SU-DHL-6 (cell line): Measurements from ENCODE around the gene NME9.

Source experiments
- H2AFZ ChIP-seq: fragments of 200-600 bp; sonication (generic); 2 replicates; pipeline ENCODE4 v1.6.1; 2014; ENCODE audit warnings: low read depth, mild to moderate bottlenecking, moderate library complexity, mixed read lengths, antibody characterized with exemption, low read length; ENCODE audit not compliant: severe bottlenecking
- H3F3A ChIP-seq: fragments of 200-600 bp; shearing (Covaris generic); 2 replicates; pipeline ENCODE4 v1.6.0; 2016; ENCODE audit warnings: antibody characterized with exemption, mild to moderate bottlenecking; ENCODE audit not compliant: insufficient read depth
- H3K27ac ChIP-seq: fragments of 200-600 bp; sonication (generic); 2 replicates; pipeline ENCODE4 v1.5.1; 2016; ENCODE audit warnings: low read depth, mild to moderate bottlenecking, low read length, moderate library complexity, mixed read lengths
- H3K27me3 ChIP-seq: fragments of 200-600 bp; sonication (generic), shearing (Covaris generic); 2 replicates; pipeline ENCODE4 v1.6.0; 2014; ENCODE audit warnings: mild to moderate bottlenecking, low read length
- H3K36me3 ChIP-seq: fragments of 200-600 bp; sonication (generic); 2 replicates; pipeline ENCODE4 v1.6.1; 2014; ENCODE audit warnings: mild to moderate bottlenecking, low read length, mixed read lengths
- H3K4me2 ChIP-seq: fragments of 300-600, 200-600 bp; shearing (Covaris generic), sonication (generic); 2 replicates; pipeline ENCODE4 v1.6.0; 2014; ENCODE audit warnings: low read length, low read depth, mild to moderate bottlenecking; ENCODE audit not compliant: poor library complexity, severe bottlenecking
- H3K4me3 ChIP-seq: fragments of 200-600 bp; sonication (generic); 2 replicates; pipeline ENCODE4 v1.5.1; 2014; ENCODE audit warnings: antibody characterized with exemption, low read length, mild to moderate bottlenecking, mixed read lengths; ENCODE audit not compliant: insufficient read depth, poor library complexity, severe bottlenecking
- H3K79me2 ChIP-seq: fragments of 200-600 bp; sonication (generic); 2 replicates; pipeline ENCODE4 v1.6.1; 2014; ENCODE audit warnings: mild to moderate bottlenecking, low read length, moderate library complexity; ENCODE audit not compliant: insufficient read depth
- H3K9ac ChIP-seq: fragments of 200-600 bp; sonication (generic); 2 replicates; pipeline ENCODE4 v1.7.0; 2014; ENCODE audit warnings: mild to moderate bottlenecking, low read length
- H3K9me2 ChIP-seq: fragments of 200-600 bp; sonication (generic); replicated peaks from 2 replicates; pipeline ENCODE4 v1.6.1; 2014; ENCODE audit warnings: low read length; ENCODE audit not compliant: insufficient read depth
- H3K9me3 ChIP-seq: fragments of 200-600 bp; sonication (generic); 2 replicates; pipeline ENCODE4 v1.6.1; 2014; ENCODE audit warnings: low read length, mixed read lengths; ENCODE audit not compliant: insufficient read depth
- H4K20me1 ChIP-seq: fragments of 200-600 bp; sonication (generic); 2 replicates; pipeline ENCODE4 v1.6.1; 2014; ENCODE audit warnings: low read depth, mild to moderate bottlenecking, antibody characterized with exemption, low read length, moderate library complexity, mixed read lengths
- CTCF ChIP-seq: fragments of 200-600 bp; sonication (generic); IDR thresholded peaks from one replicate; pipeline ENCODE4 v1.5.1; 2017; ENCODE audit warnings: antibody characterized with exemption, mild to moderate bottlenecking, low read length, moderate library complexity; ENCODE audit not compliant: insufficient read depth, poor library complexity, severe bottlenecking
- EZH2phosphoT487 ChIP-seq: fragments of 200-600 bp; sonication (generic), shearing (Covaris generic); conservative IDR thresholded peaks from 2 replicates; pipeline ENCODE4 v1.6.1; 2018; ENCODE audit warnings: mild to moderate bottlenecking, antibody characterized with exemption, low read length, moderate library complexity, mixed read lengths

The NME9 gene

GRCh38 chr3:138336454-138336999 lies 6.9 kb upstream of the NME9 start:
- no peaks in the 10 kb centered on the region for H3K9me2 ChIP-seq
- H3K4me2 ChIP-seq: no peak overlapping the region

GRCh38 chr3:138334608-138335007 lies 5.0 kb upstream of the NME9 start:
- no peaks in the 10 kb centered on the region for H3K9me3 ChIP-seq
- no peak overlapping the region for H3K27ac ChIP-seq
- no peak for TF ChIP-seq CTCF
- no peak for TF ChIP-seq EZH2phosphoT487
- no peak overlapping the region for H3K9ac ChIP-seq
- no peak overlapping the region for H3K4me3 ChIP-seq
- H3K9me2 ChIP-seq: no peaks in the 10 kb centered on the region
- no peak overlapping the region for H3K4me2 ChIP-seq
- H3K36me3 ChIP-seq: no peaks in the 10 kb centered on the region
- H3K79me2 ChIP-seq: no peaks in the 10 kb centered on the region
- H4K20me1 ChIP-seq: no peaks in the 10 kb centered on the region
- no peak overlapping the region for H2AFZ ChIP-seq
- no peaks in the 10 kb centered on the region for H3K27me3 ChIP-seq
- 0 out of 2 replicates have a peak, but pooled peaks cover 5% of the 10 kb centered on the region for H3F3A ChIP-seq

More at GRCh38 chr3:138336454-138336999, 6.9 kb upstream of the NME9 start:
- Histone ChIP-seq H4K20me1 (no peaks in the 10 kb centered on the region), H3K79me2 (no peaks in the 10 kb centered on the region), H2AFZ (no peak overlapping the region), H3K27me3 (no peaks in the 10 kb centered on the region), H3K4me3 (no peak overlapping the region), H3K36me3 (no peaks in the 10 kb centered on the region), H3F3A (no peaks in the 10 kb centered on the region), H3K9me3 (no peaks in the 10 kb centered on the region), H3K9ac (no peak overlapping the region), H3K27ac (no peak overlapping the region)
- TF ChIP-seq EZH2phosphoT487 (no peak), CTCF (no peak)

- H3K36me3 ChIP-seq: no peaks in the 10 kb centered on the region
- H3K27ac ChIP-seq: no peak overlapping the region
- H3K9me3 ChIP-seq: no peaks in the 10 kb centered on the region
- no peaks in the 10 kb centered on the region for H4K20me1 ChIP-seq
- TF ChIP-seq CTCF (peak; percentile 45), EZH2phosphoT487 (no peak)
- no peak overlapping the region for H3K4me2 ChIP-seq
- peaks cover 13% of the 10 kb centered on the region; the same call in 1 of the 2 replicates for H3F3A ChIP-seq
- H3K27me3 ChIP-seq: no peaks in the 10 kb centered on the region
- no peak overlapping the region for H3K9ac ChIP-seq
- no peak overlapping the region for H3K4me3 ChIP-seq
- no peaks in the 10 kb centered on the region for H3K9me2 ChIP-seq
- no peaks in the 10 kb centered on the region for H3K79me2 ChIP-seq
- H2AFZ ChIP-seq: no peak overlapping the region
Measured at GRCh38 chr3:138332472-138333073, 2.9 kb upstream of the NME9 start.
